HG02981 (cell line): ENCODE measurements around the gene DTD1.

Experiments
- ATAC-seq: cut with Tn5 transposase; IDR thresholded peaks from one replicate; pipeline ENCODE4 v1.9.1; 2021; ENCODE audit warnings: mild to moderate bottlenecking, moderate library complexity; ENCODE audit not compliant: unreplicated experiment

DTD1 gene

GRCh38 chr20:18662279-18663040 is 74.6 kb downstream of the DTD1 start:
- ATAC-seq = no peak

GRCh38 chr20:18663932-18664331 is 76.1 kb downstream of the DTD1 start:
- no peak for ATAC-seq

- no peak for ATAC-seq
Measured at GRCh38 chr20:18665135-18665534, 77.3 kb downstream of the DTD1 start.

- no peak for ATAC-seq
Measured at GRCh38 chr20:18666803-18667415, 79.1 kb downstream of the DTD1 start.

GRCh38 chr20:18669241-18670019 is 81.6 kb downstream of the DTD1 start:
- no peak for ATAC-seq

- no peak for ATAC-seq
Measured at GRCh38 chr20:18671203-18671710, 83.4 kb downstream of the DTD1 start.

- no peak for ATAC-seq
Measured at GRCh38 chr20:18672834-18673233, 85.0 kb downstream of the DTD1 start.

GRCh38 chr20:18676396-18676795 is 88.5 kb downstream of the DTD1 start:
- ATAC-seq = no peak

- ATAC-seq = no peak
Measured at GRCh38 chr20:18677126-18677525, 89.3 kb downstream of the DTD1 start.

GRCh38 chr20:18678549-18679419 is 90.9 kb downstream of the DTD1 start:
- ATAC-seq = peak; percentile 57

GRCh38 chr20:18683839-18684238 is 96.0 kb downstream of the DTD1 start:
- ATAC-seq = no peak

GRCh38 chr20:18684775-18685174 is 96.9 kb downstream of the DTD1 start:
- no peak for ATAC-seq

- ATAC-seq = no peak
Measured at GRCh38 chr20:18685406-18685805, 97.6 kb downstream of the DTD1 start.

- ATAC-seq = no peak
Measured at GRCh38 chr20:18686696-18687095, 98.8 kb downstream of the DTD1 start.

- no peak for ATAC-seq
Measured at GRCh38 chr20:18688676-18689075, 100.8 kb downstream of the DTD1 start.

- ATAC-seq = no peak
Measured at GRCh38 chr20:18689557-18689956, 101.7 kb downstream of the DTD1 start.

- ATAC-seq = no peak
Measured at GRCh38 chr20:18692447-18692846, 104.6 kb downstream of the DTD1 start.

GRCh38 chr20:18694071-18694470 is 106.2 kb downstream of the DTD1 start:
- no peak for ATAC-seq

GRCh38 chr20:18695175-18695574 is 107.3 kb downstream of the DTD1 start:
- ATAC-seq = no peak

GRCh38 chr20:18698735-18699380 is 111.0 kb downstream of the DTD1 start:
- ATAC-seq = no peak
